Activated effector memory CD4-positive, alpha-beta T cell treated with Interleukin-2 at 50 U/mL for 16 hours (primary cell): ENCODE results near the gene B3GALT6.
A peak's percentile ranks its signal among the peaks of the same experiment; 100 is the strongest.

Experiments
- DNase-seq: peaks from one replicate; pipeline ENCODE4 v3.0.0-alpha.2; 2020

The B3GALT6 gene

GRCh38 chr1:1270813-1271212 lies 38.8 kb downstream of the B3GALT6 start:
- no peak for DNase-seq

DNA sequence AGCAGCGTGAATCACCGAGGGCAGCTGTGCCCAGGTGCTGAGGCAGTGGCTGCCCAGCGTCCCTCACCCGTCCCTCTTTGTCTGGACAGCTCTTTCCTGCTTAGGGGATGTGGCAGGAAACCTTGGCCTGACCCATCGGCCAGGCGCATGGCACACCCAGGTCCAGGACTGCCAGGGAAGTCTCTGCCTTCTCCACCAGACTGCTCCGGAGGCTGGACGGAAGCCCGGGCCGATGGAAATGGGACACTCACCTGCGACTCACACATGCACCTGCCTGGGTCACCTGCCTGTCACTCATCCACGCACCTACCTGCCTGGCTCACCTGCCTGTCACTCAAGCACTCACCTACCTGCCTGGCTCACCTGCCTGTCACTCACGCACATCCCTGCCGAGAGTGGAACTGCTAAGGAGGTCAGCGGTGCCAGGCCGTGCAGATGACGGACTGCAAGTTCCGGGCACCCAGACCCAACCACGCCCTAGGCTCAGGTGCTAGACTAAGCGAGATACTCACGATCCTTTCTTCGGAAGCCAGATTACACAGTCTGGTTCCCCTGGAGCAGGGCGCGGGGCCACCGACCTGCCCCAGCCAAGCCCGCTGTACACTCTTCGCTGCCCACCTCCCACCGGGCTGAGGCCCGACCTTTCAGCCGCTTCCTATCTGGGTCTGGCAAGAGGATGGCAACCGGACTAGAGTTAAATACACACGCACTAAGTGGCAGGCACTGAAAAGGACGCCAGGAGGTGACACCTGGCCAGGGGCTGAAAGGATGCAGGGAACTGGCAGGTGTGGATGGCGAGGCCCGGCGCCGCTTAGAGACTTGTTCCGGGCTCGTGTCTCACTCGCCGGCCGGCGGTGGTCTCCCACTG lies 40.5 kb downstream of the B3GALT6 start:
- no peak for DNase-seq

- DNase-seq = no peak
Measured at GRCh38 chr1:1273209-1273511, 41.1 kb downstream of the B3GALT6 start.

- peak; percentile 88 for DNase-seq
Measured at GRCh38 chr1:1273512-1274298, 41.7 kb downstream of the B3GALT6 start, which contains the start of gene UBE2J2. Gene UBE2J2 (minus strand): TSS chr1:1273854. CDS start chr1:1267992, 5,862 bp downstream.

DNA sequence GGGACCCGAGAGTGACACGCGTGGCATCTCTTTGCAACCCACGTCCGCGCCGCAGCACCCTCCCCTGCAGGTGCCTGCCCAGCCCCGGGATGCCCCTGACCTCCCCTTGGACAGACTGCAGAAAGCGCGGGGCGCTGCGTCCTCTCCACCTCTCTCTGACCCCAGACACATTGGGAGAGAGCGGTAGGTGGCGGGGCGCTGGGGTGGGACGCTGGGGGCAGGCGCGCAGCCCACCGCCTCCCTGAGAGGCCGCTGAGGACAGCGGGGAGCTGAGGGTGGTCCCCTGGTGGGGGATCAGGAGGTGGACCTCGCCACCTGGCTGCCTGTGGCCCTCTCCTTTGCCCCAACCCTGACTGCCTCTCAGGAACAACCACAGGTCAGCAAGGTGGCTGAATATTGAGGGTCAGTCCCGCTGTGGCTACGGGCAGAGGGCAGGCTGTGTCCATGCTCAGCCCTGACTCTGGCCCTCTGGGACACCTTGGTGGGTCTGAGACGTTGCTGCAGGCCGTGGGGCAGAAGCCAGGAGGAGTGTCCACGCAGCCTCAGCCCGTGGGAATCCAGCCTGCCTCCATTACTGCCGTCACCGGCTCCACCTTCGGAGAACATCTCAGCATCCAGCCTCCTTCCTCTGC lies 42.4 kb downstream of the B3GALT6 start:
- no peak for DNase-seq

DNA sequence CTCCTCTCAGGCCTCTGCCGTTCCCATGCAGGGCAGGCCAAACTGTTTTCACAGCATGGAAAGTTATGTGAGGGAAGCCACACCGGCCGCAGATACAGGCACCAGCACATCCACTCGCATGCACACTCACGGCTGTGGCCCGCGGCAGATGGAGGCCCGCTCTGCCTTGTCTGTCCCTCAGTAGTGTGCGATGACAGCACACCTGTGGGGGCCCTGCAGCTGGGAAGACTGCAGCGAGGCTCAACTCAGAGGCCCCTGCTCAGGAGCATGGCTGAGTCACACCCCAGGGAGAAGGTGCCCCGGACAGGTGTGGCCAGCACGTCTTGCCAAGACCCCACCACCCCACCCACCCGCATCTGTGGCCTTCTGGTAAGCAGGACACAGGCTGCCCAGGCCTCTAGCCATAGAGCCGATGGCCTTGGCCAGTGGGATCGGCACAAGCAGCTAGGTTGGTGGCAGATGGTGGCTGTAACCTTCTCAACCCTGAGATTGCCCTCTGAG lies 42.9 kb downstream of the B3GALT6 start:
- DNase-seq = no peak

- no peak for DNase-seq
Measured at GRCh38 chr1:1275836-1276235, 43.8 kb downstream of the B3GALT6 start.

DNA sequence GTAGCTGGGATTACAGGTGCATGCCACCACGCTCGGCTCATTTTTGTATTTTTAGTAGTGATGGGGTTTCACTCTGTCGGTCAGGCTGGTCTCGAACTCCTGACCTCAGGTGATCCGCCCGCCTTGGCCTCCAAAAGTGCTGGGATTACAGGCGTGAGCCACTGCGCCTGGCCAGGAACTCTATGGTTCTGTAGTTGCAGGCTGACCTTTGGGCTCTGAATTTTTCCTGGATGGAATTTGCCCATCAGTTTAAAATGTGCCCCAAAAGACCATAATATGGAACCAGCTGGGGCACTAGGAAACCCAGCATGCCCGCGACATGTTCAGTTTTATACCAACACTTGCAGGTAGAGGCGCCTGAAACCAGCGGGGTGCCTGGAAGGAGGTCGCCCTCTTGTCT lies 46.6 kb downstream of the B3GALT6 start:
- no peak for DNase-seq

- no peak for DNase-seq
Measured at GRCh38 chr1:1279028-1279427, 47.0 kb downstream of the B3GALT6 start.

GRCh38 chr1:1280782-1281481 lies 48.9 kb downstream of the B3GALT6 start:
- no peak for DNase-seq

DNA sequence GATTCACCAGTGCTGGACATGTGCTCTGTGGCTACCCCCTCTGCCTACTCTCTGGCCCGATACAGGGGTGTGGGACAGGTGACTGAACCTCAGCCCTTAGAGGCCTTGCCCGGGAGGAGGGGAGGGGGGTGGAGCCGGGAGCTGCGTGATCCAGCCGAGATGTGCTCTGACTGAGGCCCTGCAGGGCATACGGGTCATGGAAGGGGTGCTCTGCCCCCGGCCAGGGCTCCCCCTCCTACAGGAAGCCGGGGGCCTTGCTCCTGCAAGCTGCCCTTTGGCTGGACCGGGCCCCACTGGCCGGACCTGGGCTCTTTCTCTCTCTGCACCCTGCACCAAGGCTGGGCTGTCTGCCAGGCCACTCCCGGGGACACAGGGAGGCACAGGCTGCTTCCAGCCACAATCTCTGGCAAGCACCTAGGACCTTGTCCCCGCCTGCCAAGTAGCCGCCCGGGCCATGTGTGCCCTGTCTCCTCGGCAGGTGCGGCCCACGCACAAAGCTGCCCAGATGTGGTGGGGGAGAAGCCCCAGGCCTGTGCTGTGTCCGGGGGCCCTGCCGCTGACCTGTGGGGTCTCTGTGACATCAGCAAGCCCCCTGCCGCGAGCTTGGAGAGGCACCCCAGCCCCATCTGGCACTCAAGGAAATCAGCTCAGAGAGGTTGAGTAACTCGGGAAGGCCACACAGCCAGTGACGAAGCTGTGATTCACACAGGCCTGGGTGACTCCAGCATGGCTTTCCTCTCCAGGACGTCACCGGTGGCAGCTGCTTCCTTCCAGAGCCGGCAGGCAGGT lies 49.7 kb downstream of the B3GALT6 start:
- DNase-seq = no peak

DNA sequence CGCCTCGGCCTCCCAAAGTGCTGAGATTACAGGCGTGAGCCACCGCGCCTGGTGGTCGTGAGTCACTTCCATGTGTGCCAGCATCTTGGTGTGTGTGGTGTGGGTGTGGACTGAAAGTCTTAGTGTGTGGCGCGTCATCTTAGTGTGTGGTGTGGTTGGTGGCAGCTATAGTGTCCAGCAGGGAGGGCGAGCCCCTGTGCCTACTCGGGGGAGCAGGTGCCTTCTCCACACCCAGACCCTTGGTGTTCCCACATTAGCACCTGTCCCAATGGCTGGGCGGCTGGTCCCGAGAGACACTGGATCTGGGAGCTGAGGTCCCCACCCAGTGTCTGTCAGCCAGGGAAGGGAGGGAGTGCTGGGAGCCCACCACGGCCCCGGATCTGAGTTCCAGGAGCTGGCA lies 51.0 kb downstream of the B3GALT6 start:
- no peak for DNase-seq

DNA sequence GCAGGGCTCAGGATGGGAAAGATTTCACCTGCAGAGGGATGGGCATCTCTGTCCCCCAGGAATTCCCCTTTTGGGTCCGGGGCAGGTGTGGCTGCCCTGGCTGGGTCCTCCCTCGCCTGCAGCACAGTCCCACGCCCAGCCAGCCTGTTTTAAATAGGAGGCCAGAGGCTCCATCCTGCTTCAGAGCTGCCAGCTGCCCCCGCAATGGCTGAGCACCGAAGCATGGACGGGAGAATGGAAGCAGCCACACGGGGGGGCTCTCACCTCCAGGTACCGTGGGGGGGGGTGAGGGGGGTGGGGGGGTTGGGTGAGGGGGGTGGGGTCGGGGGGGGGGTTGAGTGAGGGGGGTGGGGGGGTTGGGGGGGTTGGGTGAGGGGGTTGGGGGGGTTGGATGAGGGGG lies 51.8 kb downstream of the B3GALT6 start:
- no peak for DNase-seq
